Peyer's patch (tissue), 4 donors: Measurements from ENCODE around the gene HNRNPL.

Source experiments
- POLR2A ChIP-seq, 2 donors: fragments of 450-650 bp; IDR thresholded peaks; one replicate each; pipeline ENCODE4 v1.5.1; 2017; ENCODE audit warnings: antibody characterized with exemption in 2 of 2, mild to moderate bottlenecking in 2 of 2, moderate library complexity in 2 of 2
- TF ChIP-seq, protein P1 (sequence below), 6 experiments: fragments of 450-650 bp in 4 of 6; fragments of 200-600 bp in 2 of 6; sonication (generic) in 1 of 6; IDR thresholded peaks; one replicate each; pipeline ENCODE4 v1.5.1; 2017 to 2019; ENCODE audit warnings: antibody characterized with exemption in 6 of 6, mild to moderate bottlenecking in 3 of 6, moderate library complexity in 1 of 6

DNA sequence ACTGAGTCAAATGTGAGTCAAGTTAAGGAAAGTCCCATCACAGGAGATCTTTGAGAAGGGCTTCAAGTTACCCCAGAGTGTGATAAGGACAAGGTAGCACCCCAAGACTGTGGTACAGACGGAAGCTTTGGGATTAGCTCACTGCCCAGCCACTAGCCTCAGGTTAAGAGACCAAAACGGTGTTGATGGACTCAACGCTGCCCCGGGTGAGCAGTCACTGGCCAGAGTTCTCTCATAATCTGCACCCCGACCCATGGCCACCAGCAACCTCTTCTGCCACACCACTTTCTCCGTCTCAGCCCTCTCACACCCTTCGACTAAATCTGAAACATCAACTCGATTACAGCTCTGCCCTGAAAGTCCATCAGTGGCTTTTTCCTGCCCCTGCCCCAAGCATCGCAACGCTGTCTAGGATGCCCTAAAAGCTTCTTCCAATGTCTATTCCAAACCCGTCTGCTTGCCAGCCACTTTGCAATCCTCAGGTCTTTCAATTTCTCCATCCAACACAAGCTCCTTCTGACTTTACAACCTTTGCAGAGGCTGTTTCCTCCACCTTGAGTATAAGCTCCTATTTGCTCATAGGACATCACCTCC is 5.6 kb downstream of the HNRNPL start:
- TF ChIP-seq, protein P1, sequence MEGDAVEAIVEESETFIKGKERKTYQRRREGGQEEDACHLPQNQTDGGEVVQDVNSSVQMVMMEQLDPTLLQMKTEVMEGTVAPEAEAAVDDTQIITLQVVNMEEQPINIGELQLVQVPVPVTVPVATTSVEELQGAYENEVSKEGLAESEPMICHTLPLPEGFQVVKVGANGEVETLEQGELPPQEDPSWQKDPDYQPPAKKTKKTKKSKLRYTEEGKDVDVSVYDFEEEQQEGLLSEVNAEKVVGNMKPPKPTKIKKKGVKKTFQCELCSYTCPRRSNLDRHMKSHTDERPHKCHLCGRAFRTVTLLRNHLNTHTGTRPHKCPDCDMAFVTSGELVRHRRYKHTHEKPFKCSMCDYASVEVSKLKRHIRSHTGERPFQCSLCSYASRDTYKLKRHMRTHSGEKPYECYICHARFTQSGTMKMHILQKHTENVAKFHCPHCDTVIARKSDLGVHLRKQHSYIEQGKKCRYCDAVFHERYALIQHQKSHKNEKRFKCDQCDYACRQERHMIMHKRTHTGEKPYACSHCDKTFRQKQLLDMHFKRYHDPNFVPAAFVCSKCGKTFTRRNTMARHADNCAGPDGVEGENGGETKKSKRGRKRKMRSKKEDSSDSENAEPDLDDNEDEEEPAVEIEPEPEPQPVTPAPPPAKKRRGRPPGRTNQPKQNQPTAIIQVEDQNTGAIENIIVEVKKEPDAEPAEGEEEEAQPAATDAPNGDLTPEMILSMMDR (IDR thresholded peaks at IDR 0.05), result no peak
- no peak for TF ChIP-seq POLR2A (IDR thresholded peaks at IDR 0.05)
